Sigmoid colon (tissue), 4 donors: Measurements from ENCODE around the gene PGK2.

Experiments used
- EP300 ChIP-seq, 4 donors: sonication (generic); formaldehyde crosslinking; IDR thresholded peaks; one replicate each; pipeline ENCODE4 v1.6.1; 2017; ENCODE audit warnings: antibody characterized with exemption in 4 of 4
- POLR2A ChIP-seq, 2 donors: fragments of 450-650 bp; IDR thresholded peaks; one replicate each; pipeline ENCODE4 v1.6.1; 2016; ENCODE audit warnings: antibody characterized with exemption in 2 of 2, mild to moderate bottlenecking in 2 of 2, moderate library complexity in 2 of 2
- POLR2AphosphoS5 ChIP-seq, 4 donors: sonication (generic); formaldehyde crosslinking; IDR thresholded peaks; one replicate each; pipeline ENCODE4 v1.6.1; 2017; ENCODE audit warnings: antibody characterized with exemption in 4 of 4
- TF ChIP-seq, protein P1 (sequence below), 4 experiments: fragments of 450-650 bp in 3 of 4; fragments of 200-600 bp in 1 of 4; IDR thresholded peaks; one replicate each; pipeline ENCODE4 v1.5.1; 2016 to 2019; ENCODE audit warnings: antibody characterized with exemption in 4 of 4, mild to moderate bottlenecking in 3 of 4, moderate library complexity in 2 of 4

DNA sequence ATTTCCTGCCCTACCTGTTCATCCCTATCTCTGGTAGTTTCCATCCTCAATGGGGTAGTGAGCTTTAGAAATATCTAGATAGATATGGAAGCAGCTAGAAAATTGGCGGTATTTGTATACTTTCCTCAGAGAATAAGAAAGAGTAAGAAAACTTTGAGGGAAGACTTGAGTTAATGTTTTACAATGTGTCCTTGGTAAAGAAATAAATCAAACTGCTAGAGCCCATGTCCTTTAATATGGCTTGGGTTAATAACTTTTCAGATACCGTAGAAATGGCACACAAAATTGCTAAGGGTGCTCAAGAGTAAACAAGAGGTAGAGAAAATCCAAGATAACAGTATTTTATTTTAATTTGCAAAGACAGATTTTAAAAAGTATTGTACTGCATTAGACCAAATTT is 28.1 kb upstream of the PGK2 start:
- TF ChIP-seq EP300 (IDR thresholded peaks at IDR 0.05) (no peak), POLR2AphosphoS5 (IDR thresholded peaks at IDR 0.05) (no peak), POLR2A (IDR thresholded peaks at IDR 0.05) (no peak)
- TF ChIP-seq, protein P1, sequence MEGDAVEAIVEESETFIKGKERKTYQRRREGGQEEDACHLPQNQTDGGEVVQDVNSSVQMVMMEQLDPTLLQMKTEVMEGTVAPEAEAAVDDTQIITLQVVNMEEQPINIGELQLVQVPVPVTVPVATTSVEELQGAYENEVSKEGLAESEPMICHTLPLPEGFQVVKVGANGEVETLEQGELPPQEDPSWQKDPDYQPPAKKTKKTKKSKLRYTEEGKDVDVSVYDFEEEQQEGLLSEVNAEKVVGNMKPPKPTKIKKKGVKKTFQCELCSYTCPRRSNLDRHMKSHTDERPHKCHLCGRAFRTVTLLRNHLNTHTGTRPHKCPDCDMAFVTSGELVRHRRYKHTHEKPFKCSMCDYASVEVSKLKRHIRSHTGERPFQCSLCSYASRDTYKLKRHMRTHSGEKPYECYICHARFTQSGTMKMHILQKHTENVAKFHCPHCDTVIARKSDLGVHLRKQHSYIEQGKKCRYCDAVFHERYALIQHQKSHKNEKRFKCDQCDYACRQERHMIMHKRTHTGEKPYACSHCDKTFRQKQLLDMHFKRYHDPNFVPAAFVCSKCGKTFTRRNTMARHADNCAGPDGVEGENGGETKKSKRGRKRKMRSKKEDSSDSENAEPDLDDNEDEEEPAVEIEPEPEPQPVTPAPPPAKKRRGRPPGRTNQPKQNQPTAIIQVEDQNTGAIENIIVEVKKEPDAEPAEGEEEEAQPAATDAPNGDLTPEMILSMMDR (IDR thresholded peaks at IDR 0.05) = no peak
